Measurements from ENCODE around the gene MORC1. TPM values are rescaled to one million over a fixed set of nuclear protein-coding genes. Genes with fewer than 3 reads are reported as not detected.
A peak's percentile ranks its signal among the peaks of the same experiment; 100 is the strongest.

The MORC1 gene
- total RNA-seq, 1 experiment from 2014 or later: not detected

DNA sequence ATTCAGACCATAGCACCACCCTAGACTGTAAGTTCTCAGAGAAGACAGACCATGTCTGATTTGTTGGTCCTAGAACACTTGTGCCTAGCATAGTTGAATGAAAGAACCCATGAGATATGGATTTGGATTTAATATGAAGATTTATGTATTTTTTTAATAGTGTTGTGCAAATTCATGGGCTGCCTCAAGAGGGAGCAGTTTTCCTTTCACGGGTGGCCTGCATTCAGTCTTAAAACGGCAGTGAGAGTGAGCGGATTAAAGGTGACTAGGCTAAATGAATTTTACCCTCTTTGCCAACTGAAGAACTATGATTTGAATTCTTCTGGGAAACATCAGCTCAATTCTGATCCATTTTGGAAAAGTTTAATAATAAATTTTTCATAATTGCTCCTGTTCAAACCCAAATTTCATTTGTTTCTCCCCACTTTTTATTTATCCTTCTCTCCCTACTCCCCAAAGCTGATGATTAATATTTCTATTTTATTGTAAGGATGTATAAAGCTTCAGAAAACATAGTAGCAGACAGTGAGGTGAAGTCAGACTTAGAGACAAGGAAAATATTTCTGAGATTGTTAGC lies 67.3 kb downstream of the MORC1 start:
- Histone ChIP-seq H3K27ac (ENCODE audit: low read length) (no peak overlapping the region), H3K4me3 (ENCODE audit: low read depth in 2 of 2, low read length in 2 of 2) (no peak overlapping the region), H3K36me3 (ENCODE audit: control insufficient read depth, insufficient read depth, low read length) (no peaks in the 10 kb centered on the region), H3K9me3 (ENCODE audit: control insufficient read depth, insufficient read depth, low read depth, low read length) (no peaks in the 10 kb centered on the region), H3K27me3 (ENCODE audit: control insufficient read depth, insufficient read depth, low read length) (no peaks in the 10 kb centered on the region), H3K4me1 (ENCODE audit: control insufficient read depth, insufficient read depth, low read length) (no peaks in the 10 kb centered on the region)
- in situ Hi-C loops (cut with HindIII; ENCODE audit: low pct_unique_long_range_greater_than_20kb, low sequenced_read_pairs): no loop called here
- intact Hi-C loops (cut with micrococcal nuclease; ENCODE audit: unreplicated experiment): no loop called here
- no peak for DNase-seq (ENCODE audit: low read depth, low spot score)
- no TSS peak for BruUV-seq (replicated peaks)
- ChIA-PET CTCF (interaction anchor here (0.6 kb wide), 1 partner anchor 10 kb away, joined by 4 read pairs; no protein-coding TSS in a partner anchor), POLR2A (no interaction called here)
- ATAC-seq: no peak
- TF ChIP-seq, protein P1, sequence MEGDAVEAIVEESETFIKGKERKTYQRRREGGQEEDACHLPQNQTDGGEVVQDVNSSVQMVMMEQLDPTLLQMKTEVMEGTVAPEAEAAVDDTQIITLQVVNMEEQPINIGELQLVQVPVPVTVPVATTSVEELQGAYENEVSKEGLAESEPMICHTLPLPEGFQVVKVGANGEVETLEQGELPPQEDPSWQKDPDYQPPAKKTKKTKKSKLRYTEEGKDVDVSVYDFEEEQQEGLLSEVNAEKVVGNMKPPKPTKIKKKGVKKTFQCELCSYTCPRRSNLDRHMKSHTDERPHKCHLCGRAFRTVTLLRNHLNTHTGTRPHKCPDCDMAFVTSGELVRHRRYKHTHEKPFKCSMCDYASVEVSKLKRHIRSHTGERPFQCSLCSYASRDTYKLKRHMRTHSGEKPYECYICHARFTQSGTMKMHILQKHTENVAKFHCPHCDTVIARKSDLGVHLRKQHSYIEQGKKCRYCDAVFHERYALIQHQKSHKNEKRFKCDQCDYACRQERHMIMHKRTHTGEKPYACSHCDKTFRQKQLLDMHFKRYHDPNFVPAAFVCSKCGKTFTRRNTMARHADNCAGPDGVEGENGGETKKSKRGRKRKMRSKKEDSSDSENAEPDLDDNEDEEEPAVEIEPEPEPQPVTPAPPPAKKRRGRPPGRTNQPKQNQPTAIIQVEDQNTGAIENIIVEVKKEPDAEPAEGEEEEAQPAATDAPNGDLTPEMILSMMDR (IDR thresholded peaks at IDR 0.05): peak; percentile 79
- no peak for TF ChIP-seq SIN3A (IDR thresholded peaks at IDR 0.05; ENCODE audit: borderline replicate concordance, insufficient read depth, low read depth, low read length)

DNA sequence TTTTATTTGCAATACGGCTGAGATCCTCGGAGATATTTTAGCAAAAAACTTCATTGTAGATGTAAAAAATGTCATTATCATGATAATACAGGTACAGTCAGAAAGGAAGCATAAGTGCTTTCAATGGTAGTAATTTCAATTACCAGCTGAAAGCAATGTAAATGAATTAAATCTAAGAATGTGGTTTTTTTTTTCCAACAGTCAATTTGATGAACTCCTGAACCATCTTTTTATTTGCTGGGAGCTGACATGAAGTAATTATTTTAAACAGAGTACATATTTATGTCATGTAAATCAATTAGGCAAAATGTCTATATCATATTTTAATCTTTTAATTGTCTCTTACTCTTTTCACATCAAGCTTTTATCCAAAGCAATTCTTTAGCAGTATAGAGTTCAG lies 70.6 kb downstream of the MORC1 start:
- ChIA-PET POLR2A (no interaction called here), CTCF (no interaction called here)
- Histone ChIP-seq H3K4me1 (ENCODE audit: control insufficient read depth, insufficient read depth, low read length) (no peaks in the 10 kb centered on the region), H3K36me3 (ENCODE audit: control insufficient read depth, insufficient read depth, low read length) (no peaks in the 10 kb centered on the region), H3K9me3 (ENCODE audit: control insufficient read depth, insufficient read depth, low read depth, low read length) (no peaks in the 10 kb centered on the region), H3K4me3 (ENCODE audit: low read depth in 2 of 2, low read length in 2 of 2) (no peak overlapping the region), H3K27me3 (ENCODE audit: control insufficient read depth, insufficient read depth, low read length) (no peaks in the 10 kb centered on the region), H3K27ac (ENCODE audit: low read length) (no peak overlapping the region)
- intact Hi-C loops (cut with micrococcal nuclease; ENCODE audit: unreplicated experiment): no loop called here
- no TSS peak for BruUV-seq (replicated peaks)
- no peak for DNase-seq (ENCODE audit: low read depth, low spot score)
- TF ChIP-seq, protein P2, sequence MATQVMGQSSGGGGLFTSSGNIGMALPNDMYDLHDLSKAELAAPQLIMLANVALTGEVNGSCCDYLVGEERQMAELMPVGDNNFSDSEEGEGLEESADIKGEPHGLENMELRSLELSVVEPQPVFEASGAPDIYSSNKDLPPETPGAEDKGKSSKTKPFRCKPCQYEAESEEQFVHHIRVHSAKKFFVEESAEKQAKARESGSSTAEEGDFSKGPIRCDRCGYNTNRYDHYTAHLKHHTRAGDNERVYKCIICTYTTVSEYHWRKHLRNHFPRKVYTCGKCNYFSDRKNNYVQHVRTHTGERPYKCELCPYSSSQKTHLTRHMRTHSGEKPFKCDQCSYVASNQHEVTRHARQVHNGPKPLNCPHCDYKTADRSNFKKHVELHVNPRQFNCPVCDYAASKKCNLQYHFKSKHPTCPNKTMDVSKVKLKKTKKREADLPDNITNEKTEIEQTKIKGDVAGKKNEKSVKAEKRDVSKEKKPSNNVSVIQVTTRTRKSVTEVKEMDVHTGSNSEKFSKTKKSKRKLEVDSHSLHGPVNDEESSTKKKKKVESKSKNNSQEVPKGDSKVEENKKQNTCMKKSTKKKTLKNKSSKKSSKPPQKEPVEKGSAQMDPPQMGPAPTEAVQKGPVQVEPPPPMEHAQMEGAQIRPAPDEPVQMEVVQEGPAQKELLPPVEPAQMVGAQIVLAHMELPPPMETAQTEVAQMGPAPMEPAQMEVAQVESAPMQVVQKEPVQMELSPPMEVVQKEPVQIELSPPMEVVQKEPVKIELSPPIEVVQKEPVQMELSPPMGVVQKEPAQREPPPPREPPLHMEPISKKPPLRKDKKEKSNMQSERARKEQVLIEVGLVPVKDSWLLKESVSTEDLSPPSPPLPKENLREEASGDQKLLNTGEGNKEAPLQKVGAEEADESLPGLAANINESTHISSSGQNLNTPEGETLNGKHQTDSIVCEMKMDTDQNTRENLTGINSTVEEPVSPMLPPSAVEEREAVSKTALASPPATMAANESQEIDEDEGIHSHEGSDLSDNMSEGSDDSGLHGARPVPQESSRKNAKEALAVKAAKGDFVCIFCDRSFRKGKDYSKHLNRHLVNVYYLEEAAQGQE (IDR thresholded peaks at IDR 0.05; ENCODE audit: insufficient read depth in 1 of 2, low read depth in 2 of 2, low read length in 1 of 2): no peak
- TF ChIP-seq POLR2AphosphoS5 (IDR thresholded peaks at IDR 0.05; ENCODE audit: low read depth, low read length): no peak
- TF ChIP-seq SIN3A (IDR thresholded peaks at IDR 0.05; ENCODE audit: borderline replicate concordance, insufficient read depth, low read depth, low read length): no peak
- TF ChIP-seq, protein P1 (IDR thresholded peaks at IDR 0.05): no peak
- TF ChIP-seq TCF7L2 (IDR thresholded peaks at IDR 0.05; ENCODE audit: low read depth, low read length): no peak
- ATAC-seq: no peak
- in situ Hi-C loops (cut with HindIII; ENCODE audit: low pct_unique_long_range_greater_than_20kb, low sequenced_read_pairs): no loop called here

Measured in Panc1 (cell line).